IMR-90 (cell line): ENCODE data around the gene SESN1.

Experiments used
- BHLHE40 ChIP-seq: fragments of 150-350 bp; IDR thresholded peaks from 2 replicates; pipeline ENCODE4 v1.6.1; 2016; ENCODE audit warnings: mild to moderate bottlenecking, low read depth, low read length
- CTCF ChIP-seq: conservative IDR thresholded peaks from 2 replicates; pipeline ENCODE4 v1.5.1; 2012; ENCODE audit warnings: mild to moderate bottlenecking, low read depth, low read length, improper control_type of control experiment
- FOS ChIP-seq: fragments of 150-350 bp; IDR thresholded peaks from 2 replicates; pipeline ENCODE4 v1.6.1; 2016; ENCODE audit warnings: low read depth, low read length
- MAZ ChIP-seq: IDR thresholded peaks from 2 replicates; pipeline ENCODE4 v1.6.1; 2012; ENCODE audit warnings: low read depth, mild to moderate bottlenecking, low read length, improper control_type of control experiment, moderate library complexity, borderline replicate concordance
- POLR2A ChIP-seq: IDR thresholded peaks from 2 replicates; pipeline ENCODE4 v1.6.1; 2012; ENCODE audit warnings: mild to moderate bottlenecking, low read depth, low read length
- USF2 ChIP-seq: fragments of 150-350 bp; IDR thresholded peaks from 2 replicates; pipeline ENCODE4 v1.6.1; 2017; ENCODE audit warnings: mild to moderate bottlenecking, antibody characterized with exemption, low read length, low read depth

GRCh38 chr6:109021870-109022269 lies 72.8 kb downstream of the SESN1 start:
- TF ChIP-seq MAZ: no peak
- no peak for TF ChIP-seq CTCF
- no peak for TF ChIP-seq FOS
- no peak for TF ChIP-seq USF2
- no peak for TF ChIP-seq POLR2A
- TF ChIP-seq BHLHE40: no peak
